H54 (cell line): Measurements from ENCODE around the gene KRT27.

Experiments
- DNase-seq: peaks from one replicate; pipeline ENCODE4 v3.0.0; 2011; ENCODE audit warnings: low spot score, mixed read lengths; ENCODE audit not compliant: insufficient read length
- FAIRE-seq: peaks from 3 replicates; lab custom pipeline; 2011; peaks lifted over from hg19 to GRCh38; lab: Jason Lieb, UNC
- POLR2A ChIP-seq: IDR thresholded peaks from 2 replicates; pipeline ENCODE4 v1.6.1; 2011; ENCODE audit warnings: low read depth, mild to moderate bottlenecking, low read length

KRT27 gene

GRCh38 chr17:40782450-40782849 lies at the start of gene KRT27:
Gene KRT27 (minus strand): TSS chr17:40782550. CDS start chr17:40782493, 57 bp downstream.
- FAIRE-seq = no peak
- TF ChIP-seq POLR2A = no peak
- no peak for DNase-seq

DNA sequence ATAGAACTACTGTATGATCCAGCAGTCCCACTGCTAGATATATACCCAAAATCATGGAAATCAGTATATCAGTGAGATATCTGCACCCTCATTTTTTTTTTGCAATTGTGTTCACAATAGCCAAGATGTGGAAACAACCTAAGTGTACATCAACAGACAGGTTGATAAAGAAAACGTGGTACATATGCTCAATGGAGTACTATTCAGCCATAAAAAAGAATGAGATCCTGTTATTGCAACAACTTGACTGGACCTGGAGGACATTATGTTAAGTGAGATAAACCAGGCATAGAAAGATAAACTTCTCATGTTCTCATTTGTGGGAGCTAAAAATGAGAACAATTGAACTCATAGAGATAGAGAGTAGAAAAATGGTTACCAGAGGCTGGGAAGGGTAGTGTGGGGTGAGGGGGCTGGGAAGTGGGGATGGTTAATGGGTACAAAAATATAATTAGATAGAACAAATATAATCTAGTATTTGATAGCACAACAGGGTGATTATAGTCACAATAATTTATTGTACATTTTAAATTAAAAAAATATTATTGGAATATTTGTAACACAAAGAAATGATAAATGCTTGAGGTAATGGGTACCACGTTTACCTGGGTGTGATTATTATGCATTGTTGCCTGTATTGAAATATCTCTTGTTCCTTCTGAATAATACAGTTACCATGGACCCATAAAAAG lies 47.9 kb upstream of the KRT27 start:
- FAIRE-seq = no peak

GRCh38 chr17:40828454-40829044 lies 46.2 kb upstream of the KRT27 start:
- DNase-seq (no peak), FAIRE-seq (no peak)
- TF ChIP-seq POLR2A = no peak

More for the DNA sequence above, 47.9 kb upstream of the KRT27 start:
- no peak for TF ChIP-seq POLR2A
- no peak for DNase-seq

DNA sequence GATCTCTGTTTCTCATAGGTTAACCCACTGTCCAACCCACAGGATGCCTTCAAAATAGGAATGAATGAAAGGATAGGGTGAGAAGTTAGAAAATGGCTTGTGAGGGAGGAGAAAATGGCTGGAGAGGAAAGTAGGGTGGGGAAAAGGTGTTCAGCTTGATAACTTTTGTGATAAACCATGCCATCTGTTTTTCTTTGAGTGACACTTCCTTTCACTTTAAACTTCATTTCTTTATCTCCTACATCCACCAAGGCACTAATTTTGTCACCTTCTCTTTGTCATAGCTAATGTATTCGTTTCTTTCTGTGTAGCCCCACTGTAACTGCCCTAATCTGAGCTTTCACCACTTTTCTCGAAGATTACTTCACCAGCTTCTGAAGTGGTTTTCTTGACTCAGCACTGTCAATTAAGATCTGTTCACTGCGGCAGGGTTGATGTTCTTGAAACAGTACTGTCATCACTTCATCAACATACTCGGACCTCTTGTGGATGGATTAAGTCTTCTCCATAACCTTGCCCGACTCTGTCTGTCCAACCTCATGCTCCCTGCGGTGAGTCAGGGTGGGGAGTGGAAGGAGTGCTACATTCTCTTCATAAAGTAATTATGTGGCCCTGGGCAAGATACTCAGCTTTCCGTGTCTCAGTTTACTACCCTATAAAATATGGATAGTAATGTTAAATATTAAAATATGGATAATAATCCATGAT lies 45.5 kb upstream of the KRT27 start:
- DNase-seq = no peak
- no peak for FAIRE-seq
- no peak for TF ChIP-seq POLR2A

- DNase-seq (no peak), FAIRE-seq (no peak)
- TF ChIP-seq POLR2A = no peak
Observed at GRCh38 chr17:40825599-40825998, 43.2 kb upstream of the KRT27 start.

- DNase-seq (no peak), FAIRE-seq (no peak)
- no peak for TF ChIP-seq POLR2A
Observed at GRCh38 chr17:40824015-40824832, 41.9 kb upstream of the KRT27 start.

GRCh38 chr17:40822132-40822812 lies 39.9 kb upstream of the KRT27 start, which contains the start of gene KRT10:
Gene KRT10 (minus strand): TSS chr17:40822614. CDS start chr17:40822585, 29 bp downstream.
- no peak for DNase-seq
- TF ChIP-seq POLR2A = no peak
- FAIRE-seq = peak; percentile 15

- no peak for DNase-seq
- no peak for FAIRE-seq
- no peak for TF ChIP-seq POLR2A
Observed at GRCh38 chr17:40821536-40821935, 39.2 kb upstream of the KRT27 start.

- DNase-seq = no peak
- TF ChIP-seq POLR2A = no peak
- FAIRE-seq = peak; percentile 33
Observed at GRCh38 chr17:40820228-40820838, 38.0 kb upstream of the KRT27 start.

GRCh38 chr17:40819528-40820125 lies 37.3 kb upstream of the KRT27 start:
- FAIRE-seq (peak; percentile 62), DNase-seq (no peak)
- TF ChIP-seq POLR2A = no peak

GRCh38 chr17:40818733-40819527 lies 36.6 kb upstream of the KRT27 start:
- FAIRE-seq = no peak
- peak; percentile 74 for TF ChIP-seq POLR2A

More at GRCh38 chr17:40818733-40819527, 36.6 kb upstream of the KRT27 start:
- peak; percentile 45 for DNase-seq
